GM12873 (cell line): ENCODE measurements around the gene TMED10.

ENCODE experiments used
- TF ChIP-seq, protein P1 (sequence below): IDR thresholded peaks from 2 replicates; pipeline ENCODE4 v1.5.1; 2012; ENCODE audit warnings: low read depth, mild to moderate bottlenecking, moderate library complexity, low read length, control low read depth; ENCODE audit not compliant: insufficient read depth; ENCODE audit errors: missing control alignments

Gene TMED10

DNA sequence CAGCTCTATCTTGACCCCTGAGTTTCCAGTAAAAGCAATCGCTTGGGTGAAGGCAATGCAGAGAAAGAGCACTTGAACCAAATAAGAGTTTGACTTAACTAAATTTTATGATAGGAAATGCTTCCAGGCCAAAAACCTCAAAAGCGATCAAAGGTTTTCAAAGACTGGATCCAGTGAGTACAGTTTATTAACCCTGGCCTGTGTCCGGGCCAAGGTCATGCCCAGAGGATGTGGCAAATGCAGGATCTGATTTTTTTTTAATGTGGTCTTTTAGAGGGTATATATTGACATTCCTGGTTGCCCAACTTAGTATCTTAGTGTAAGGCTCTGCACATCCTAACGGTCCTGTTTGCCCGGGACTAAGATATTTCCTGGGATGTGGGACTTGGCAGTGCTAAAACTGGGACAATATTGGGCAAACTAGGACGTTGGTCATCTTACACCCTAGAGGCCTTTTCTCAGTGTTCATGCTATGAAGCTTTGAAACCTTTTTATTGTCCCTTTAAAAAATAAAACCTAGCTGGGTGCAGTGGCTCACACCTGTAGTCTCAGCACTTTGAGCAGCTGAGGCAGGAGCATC lies 40.1 kb upstream of the TMED10 start:
- TF ChIP-seq, protein P1, sequence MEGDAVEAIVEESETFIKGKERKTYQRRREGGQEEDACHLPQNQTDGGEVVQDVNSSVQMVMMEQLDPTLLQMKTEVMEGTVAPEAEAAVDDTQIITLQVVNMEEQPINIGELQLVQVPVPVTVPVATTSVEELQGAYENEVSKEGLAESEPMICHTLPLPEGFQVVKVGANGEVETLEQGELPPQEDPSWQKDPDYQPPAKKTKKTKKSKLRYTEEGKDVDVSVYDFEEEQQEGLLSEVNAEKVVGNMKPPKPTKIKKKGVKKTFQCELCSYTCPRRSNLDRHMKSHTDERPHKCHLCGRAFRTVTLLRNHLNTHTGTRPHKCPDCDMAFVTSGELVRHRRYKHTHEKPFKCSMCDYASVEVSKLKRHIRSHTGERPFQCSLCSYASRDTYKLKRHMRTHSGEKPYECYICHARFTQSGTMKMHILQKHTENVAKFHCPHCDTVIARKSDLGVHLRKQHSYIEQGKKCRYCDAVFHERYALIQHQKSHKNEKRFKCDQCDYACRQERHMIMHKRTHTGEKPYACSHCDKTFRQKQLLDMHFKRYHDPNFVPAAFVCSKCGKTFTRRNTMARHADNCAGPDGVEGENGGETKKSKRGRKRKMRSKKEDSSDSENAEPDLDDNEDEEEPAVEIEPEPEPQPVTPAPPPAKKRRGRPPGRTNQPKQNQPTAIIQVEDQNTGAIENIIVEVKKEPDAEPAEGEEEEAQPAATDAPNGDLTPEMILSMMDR: no peak

DNA sequence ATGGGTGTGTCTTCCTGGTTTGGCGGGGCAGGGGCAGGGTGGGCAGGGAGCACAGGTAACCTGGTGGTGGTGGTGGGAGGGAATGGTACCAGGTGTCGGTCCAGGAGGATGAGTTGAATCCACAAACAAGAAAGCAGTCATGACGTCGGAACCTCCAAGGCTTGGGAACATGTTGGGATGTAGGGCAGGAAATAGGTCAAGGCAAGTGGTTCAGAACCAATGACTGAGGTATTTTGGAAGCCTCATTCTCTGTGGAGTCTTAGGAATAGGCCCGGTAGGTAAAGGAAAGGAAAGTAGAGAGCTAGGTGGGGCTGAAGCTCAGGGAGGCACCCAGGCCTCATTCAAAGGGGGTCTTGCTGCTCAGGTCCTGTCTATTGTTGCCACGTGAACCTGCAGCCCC lies 39.1 kb upstream of the TMED10 start:
- TF ChIP-seq, protein P1: no peak

DNA sequence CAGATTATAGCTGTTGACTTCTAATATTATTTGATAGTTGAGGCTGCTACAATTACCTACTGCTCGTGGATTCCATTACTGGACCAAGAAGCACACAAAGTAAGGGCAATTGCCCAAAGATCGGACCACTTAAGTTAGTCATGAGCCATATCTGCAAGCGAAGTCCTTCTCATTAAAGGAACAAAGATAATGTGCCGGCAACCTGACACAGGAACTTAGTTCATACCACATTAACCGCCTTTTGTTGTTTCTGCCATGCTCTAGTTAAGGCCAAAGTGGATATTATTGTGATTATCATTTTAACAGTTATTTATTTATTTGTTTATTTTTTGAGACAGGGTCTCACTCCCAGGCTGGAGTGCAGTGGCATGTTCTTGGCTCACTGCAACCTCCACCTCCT lies 38.1 kb upstream of the TMED10 start:
- TF ChIP-seq, protein P1: no peak

DNA sequence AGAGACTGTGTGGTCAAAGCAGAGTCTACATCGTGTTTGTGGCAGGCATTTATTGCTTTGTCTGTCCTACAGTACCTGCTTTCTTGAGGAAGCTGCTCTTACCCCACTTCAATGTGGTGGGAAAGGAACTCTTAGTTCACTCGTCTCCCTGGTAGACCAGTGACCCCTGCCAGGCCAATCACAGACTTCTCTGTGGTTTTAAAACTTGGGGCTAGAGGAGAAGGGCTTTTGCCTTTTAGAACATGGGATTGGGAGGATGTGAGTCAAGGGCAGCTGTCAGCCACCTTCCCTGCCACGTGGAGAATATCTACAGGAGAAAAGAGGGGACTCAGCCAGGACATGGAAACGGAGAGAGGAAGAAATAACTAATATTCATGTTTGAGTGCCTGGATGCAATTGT lies 36.8 kb upstream of the TMED10 start:
- TF ChIP-seq, protein P1: no peak

DNA sequence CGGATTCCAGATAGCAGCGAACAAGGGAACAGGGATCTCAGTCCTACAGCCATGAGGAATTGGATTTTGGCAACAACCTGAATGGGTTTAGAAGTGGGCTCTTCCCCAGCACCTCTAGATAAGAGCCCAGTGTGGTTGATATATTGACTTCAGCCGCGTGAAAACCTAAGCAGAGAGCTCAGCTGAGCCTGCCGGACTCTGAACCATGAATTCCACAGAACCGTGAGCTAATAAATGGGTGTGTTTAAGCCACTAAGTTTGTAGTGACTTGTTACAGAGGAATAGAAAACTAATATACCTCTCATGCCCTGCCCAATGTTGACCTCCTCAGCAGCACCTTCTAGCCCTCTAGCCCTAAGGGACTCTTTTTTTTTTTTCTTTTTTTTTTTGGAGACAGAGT lies 32.4 kb upstream of the TMED10 start:
- TF ChIP-seq, protein P1: no peak

DNA sequence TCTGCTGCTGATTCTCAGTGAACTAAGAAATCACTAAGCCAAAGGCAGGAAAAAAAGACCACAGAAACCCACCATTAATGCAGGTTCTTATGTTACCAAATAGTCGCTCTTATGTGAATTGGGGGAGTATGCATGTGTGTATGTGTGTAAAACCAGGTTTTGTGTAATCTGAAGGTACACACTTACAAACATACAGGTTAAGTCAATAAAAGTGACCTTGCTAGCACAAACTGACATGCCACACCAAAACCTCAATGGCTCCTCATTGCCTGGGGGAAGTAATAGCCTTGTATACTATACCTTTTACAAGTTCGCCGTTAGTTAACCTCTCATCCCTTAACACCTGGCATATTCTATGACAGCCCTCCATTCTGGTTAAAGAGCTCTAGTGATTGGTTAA lies 29.8 kb upstream of the TMED10 start:
- TF ChIP-seq, protein P1: no peak

DNA sequence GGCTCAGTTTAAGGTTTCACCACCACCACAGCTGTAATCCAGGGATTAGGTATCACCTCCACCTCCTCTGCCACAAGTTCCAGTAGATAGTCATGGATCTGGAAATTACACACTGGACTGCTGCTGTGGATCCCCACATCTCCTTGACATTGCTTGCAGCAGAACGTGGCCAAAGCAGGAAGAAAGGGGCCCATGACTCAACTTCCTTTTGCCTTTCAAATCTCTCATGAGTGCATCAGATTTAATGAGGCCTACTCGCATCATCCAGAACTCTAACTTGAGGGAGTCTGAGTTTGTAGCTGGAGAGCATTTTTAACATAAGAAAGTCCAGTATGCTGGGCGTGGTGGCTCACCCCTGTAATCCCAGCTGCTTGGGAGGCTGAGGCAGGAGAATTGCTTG lies 29.2 kb upstream of the TMED10 start:
- TF ChIP-seq, protein P1: no peak
